OCI-M2 (cell line): ENCODE results near the gene GRID1.

ENCODE experiments used
- DNase-seq: peaks from one replicate; lab custom pipeline; 2025; ENCODE audit not compliant: unreplicated experiment; lab: John Stamatoyannopoulos, UW

The GRID1 gene

GRCh38 chr10:86234107-86234506 is 132.5 kb downstream of the GRID1 start:
- DNase-seq, result no peak

DNA sequence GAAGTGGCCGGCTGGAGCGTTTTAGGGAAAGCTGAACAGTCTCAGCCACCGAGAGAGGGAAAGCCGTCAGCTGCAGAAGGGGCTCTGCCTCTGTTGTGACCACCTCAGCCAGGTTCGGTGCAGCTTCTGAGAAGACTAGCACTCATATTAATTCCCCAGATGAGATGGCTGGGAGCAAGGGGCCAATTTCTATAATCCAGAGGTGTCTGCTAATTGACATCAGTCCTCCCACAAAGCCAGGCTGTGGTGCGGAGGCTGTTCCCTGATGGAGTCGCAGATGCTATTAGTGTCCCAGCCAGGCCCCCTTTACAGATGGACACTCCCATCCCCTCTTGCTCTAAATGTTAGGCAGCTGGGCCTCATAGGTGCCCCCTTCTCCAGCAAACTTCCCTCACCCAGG is 133.5 kb downstream of the GRID1 start:
- no peak for DNase-seq

DNA sequence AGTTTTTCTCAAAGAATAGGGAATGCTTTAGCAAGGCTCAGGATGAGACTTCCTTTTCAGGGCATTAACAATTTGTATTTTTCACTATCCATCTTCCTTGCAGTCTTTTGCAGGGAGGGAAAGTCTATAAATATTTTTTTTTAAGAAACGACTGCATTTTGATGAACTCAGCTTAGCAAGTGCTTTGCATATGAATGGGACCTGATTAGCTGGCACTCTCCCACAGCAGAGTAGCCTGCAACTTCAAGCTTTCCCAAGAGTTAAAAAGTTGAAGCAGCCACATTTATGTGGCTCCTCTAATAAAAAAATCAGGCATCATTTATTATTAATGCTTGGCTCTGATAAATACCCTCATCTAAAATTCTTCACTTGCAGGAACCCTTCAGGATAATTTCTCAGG is 134.0 kb downstream of the GRID1 start:
- no peak for DNase-seq

- no peak for DNase-seq
These were observed 134.6 kb downstream of the GRID1 start for GRCh38 chr10:86231796-86232560.

DNA sequence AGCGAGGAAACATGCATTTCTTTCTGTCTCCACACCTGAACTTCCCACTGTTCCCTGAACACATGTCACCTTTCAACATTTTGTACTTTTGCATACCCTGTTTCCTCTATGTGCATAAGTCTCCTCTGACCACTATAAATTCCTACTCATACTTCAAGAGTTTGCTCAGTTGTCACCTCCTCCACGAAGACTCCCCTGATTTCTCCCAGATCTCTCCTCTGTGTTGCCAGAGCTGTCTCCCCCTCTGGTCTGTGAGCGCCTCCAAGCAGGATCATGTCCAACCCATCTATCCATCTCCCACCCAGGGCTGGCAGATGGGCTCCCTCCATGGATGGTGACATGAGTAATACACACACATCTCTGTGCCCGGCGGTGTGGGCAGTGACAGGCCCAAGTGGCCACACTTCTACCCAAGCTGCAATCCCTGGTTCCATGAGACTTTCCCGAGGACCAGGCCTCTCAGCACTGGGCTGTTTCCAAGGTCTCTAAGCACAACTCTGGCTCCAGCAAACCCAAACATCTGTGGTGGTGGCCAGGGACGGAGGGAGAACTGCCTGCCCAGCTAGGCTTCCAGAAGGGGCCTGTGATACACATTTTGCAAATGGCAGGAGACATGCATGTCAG is 135.9 kb downstream of the GRID1 start:
- DNase-seq, result no peak

DNA sequence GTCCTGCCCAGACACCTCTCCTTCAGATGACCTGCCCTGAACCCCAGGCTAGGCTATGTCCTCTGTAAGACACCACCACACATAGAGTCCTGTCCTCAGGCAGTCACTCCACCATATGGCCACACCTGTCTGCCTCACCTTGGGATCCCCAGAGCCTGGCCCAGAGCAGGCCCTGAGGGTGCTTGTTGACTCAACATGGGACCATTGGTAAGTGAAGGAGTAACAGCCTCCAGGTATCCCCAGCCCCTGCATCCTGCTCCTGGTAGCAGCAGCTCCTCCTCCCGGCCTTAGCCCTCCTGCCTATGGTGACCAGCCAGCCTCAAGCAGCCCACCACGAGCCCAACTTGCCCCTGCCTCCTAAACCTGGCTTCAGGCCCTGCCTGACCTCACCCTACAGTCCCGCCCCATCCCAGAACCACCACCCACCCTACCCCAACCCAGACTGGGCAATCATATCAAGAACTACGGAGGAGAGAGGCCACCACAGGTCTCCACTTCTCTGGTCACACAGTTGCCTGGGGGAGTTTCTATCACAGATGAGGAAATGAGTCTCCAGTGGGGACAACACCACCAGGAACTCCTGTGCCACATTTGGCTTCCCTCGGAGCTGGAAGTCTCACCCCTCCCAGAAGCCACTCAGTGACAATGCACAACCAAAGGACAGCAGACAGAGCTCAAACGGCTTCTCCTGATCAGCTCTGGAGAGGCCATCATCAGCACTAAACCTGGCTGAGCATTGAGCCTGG is 136.6 kb downstream of the GRID1 start:
- no peak for DNase-seq

GRCh38 chr10:86229376-86229775 is 137.2 kb downstream of the GRID1 start:
- DNase-seq, result no peak

DNA sequence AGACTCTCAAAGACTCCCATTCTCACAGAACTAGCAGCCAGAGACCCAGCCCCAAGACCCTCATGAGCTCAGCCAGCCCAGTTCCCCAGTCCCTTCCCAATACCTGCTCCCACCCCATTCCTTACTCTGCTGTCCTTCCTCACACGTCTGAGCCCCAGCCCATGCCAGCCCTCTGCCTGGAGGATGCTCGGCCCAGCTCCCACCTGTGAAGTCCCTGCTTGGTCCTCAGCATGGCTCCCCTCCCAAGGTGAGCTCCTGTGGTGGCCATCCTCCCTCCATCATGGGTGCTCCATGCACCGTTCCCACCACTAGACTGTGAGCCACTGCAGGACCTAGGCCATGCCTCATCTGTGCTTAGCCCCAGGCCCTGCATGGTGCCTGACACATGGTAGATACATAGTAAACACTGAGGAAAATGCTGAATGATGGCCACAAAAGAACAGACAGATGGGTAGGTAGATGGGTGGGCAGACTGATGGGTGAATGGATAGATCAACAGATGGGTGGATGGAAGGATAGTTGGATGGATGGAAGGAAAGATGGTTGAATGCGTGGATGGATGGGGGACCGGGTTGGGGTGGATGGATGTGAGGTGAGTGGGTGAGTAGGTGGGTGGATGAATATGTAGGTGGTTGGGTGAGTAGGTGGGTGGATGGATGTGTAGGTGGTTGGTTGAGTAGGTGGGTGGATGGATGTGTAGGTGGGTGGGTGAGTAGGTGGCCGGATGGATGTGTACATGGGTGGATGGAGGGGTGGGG is 138.9 kb downstream of the GRID1 start:
- DNase-seq, result no peak

- DNase-seq, result no peak
These were observed 139.8 kb downstream of the GRID1 start for GRCh38 chr10:86226781-86227201.

DNA sequence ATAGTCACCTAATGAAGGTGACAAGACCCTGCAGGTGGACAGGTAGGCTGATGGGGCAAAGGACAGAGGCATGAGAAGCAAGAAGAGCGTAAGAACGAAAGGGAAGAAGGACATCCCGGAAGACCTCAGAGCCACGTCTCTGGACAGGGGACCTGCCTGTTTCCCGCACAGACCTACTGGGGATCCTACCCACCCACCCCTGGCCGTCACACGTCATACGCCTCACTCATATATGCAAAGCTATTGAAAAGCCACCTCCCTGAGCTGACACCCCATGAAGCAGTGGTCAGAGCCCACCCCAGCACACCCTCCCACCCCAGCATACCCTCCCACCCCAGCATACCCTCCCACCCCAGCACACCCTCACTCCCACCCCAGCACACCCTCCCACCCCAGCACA is 140.6 kb downstream of the GRID1 start:
- DNase-seq, result no peak

GRCh38 chr10:86225103-86225782 is 141.4 kb downstream of the GRID1 start:
- no peak for DNase-seq

- no peak for DNase-seq
These were observed 142.1 kb downstream of the GRID1 start for GRCh38 chr10:86224354-86225102.

GRCh38 chr10:86223256-86223655 is 143.3 kb downstream of the GRID1 start:
- DNase-seq, result no peak

- no peak for DNase-seq
These were observed 143.9 kb downstream of the GRID1 start for GRCh38 chr10:86222687-86223086.

- no peak for DNase-seq
These were observed 144.3 kb downstream of the GRID1 start for GRCh38 chr10:86222336-86222650.

GRCh38 chr10:86221442-86222335 is 144.9 kb downstream of the GRID1 start:
- DNase-seq, result no peak

GRCh38 chr10:86220626-86221025 is 146.0 kb downstream of the GRID1 start:
- no peak for DNase-seq

GRCh38 chr10:86219271-86219670 is 147.3 kb downstream of the GRID1 start:
- no peak for DNase-seq

DNA sequence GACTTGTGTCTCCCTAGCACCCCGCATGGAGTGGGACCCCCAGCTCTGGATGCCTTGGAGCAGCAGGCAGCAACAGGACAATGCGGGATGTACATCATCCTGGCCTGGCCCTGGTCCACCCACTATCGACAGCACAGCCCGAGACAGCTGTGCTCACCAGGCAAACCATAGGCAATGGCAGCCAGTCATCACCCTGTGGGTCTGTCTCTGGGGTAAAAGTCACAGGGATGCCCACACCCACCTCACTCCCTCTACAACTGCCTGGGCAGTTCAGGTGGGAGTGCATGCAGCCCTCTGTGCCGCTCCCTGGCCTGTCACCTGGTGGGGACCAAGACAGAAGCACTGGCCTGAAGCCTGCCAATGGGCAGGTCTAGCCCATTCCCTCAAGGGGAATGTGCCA is 147.8 kb downstream of the GRID1 start:
- DNase-seq, result no peak
